H1 (cell line): ENCODE measurements around the gene TSHR. TPM values are rescaled to one million over a fixed set of nuclear protein-coding genes. Genes with fewer than 3 reads are reported as not detected.

Experiments
- CTCF ChIA-PET: fragments of 300-600 bp; sonication (Branson Sonifier 250); formaldehyde crosslinking; loops from one replicate; lab custom pipeline; 2021; ENCODE audit not compliant: partially characterized antibody; lab: Charles Lee
- POLR2A ChIA-PET: fragments of 300-600 bp; sonication (Branson Sonifier 250); formaldehyde crosslinking; loops from one replicate; lab custom pipeline; 2021; ENCODE audit warnings: inconsistent platforms; ENCODE audit not compliant: partially characterized antibody; lab: Charles Lee
- DNase-seq, 2 experiments: peaks; one replicate each; pipeline versions ENCODE4 v3.0.0 to v3.0.0-alpha.2; 2010 to 2022; ENCODE audit warnings: low spot score in 2 of 2, low read depth in 1 of 2, mixed read lengths in 1 of 2
- FAIRE-seq: peaks from 2 replicates; lab custom pipeline; 2011; peaks lifted over from hg19 to GRCh38; lab: Jason Lieb, UNC
- H2AFZ ChIP-seq: 2 replicates; pipeline ENCODE4 v1.8.1; 2012; ENCODE audit warnings: low read length, inconsistent platforms
- H2AK5ac ChIP-seq: 2 replicates; pipeline ENCODE4 v1.6.1; 2013; ENCODE audit warnings: low read depth, low read length
- H2BK120ac ChIP-seq: replicated peaks from 2 replicates; pipeline ENCODE3; 2013; ENCODE audit warnings: low read depth, low read length, inconsistent platforms
- H2BK12ac ChIP-seq: 2 replicates; pipeline ENCODE4 v1.6.1; 2013; ENCODE audit warnings: low read depth, low read length
- H2BK15ac ChIP-seq: 2 replicates; pipeline ENCODE4 v1.6.1; 2013; ENCODE audit warnings: low read length
- H2BK20ac ChIP-seq: 2 replicates; pipeline ENCODE4 v1.6.1; 2013; ENCODE audit warnings: low read length
- H2BK5ac ChIP-seq: 2 replicates; pipeline ENCODE4 v1.6.1; 2013; ENCODE audit warnings: low read depth, low read length
- H3K14ac ChIP-seq: 2 replicates; pipeline ENCODE4 v1.6.1; 2013; ENCODE audit warnings: inconsistent platforms; ENCODE audit not compliant: insufficient read length
- H3K18ac ChIP-seq: 2 replicates; pipeline ENCODE4 v1.6.1; 2013; ENCODE audit warnings: low read length; ENCODE audit errors: extremely low read depth
- H3K23ac ChIP-seq: 2 replicates; pipeline ENCODE4 v1.6.1; 2013; ENCODE audit warnings: inconsistent platforms; ENCODE audit not compliant: insufficient read length
- H3K23me2 ChIP-seq: 2 replicates; pipeline ENCODE4 v1.6.1; 2013; ENCODE audit warnings: low read depth, low read length
- H3K27ac ChIP-seq: 2 replicates; pipeline ENCODE4 v1.6.1; 2011; ENCODE audit warnings: low read depth, low read length, inconsistent platforms
- H3K27me3 ChIP-seq, 4 experiments: replicated peaks in 1 of 4; 1 replicate in 1 of 4; 2 replicates in 3 of 4; pipeline versions ENCODE4 v1.6.1 to v1.8.1; 2011 to 2013; ENCODE audit warnings: low read length in 3 of 4, mild to moderate bottlenecking in 3 of 4, inconsistent platforms in 2 of 4, mixed read lengths in 2 of 4, moderate library complexity in 1 of 4; ENCODE audit not compliant: control insufficient read depth in 3 of 4, insufficient read depth in 3 of 4; ENCODE audit errors: extremely low read depth in 1 of 4
- H3K36me3 ChIP-seq, 4 experiments: 2 replicates each; pipeline versions ENCODE4 v1.6.1 to v1.8.1; 2011 to 2013; ENCODE audit warnings: mild to moderate bottlenecking in 4 of 4, low read length in 3 of 4, moderate library complexity in 2 of 4, control low read depth in 1 of 4, inconsistent platforms in 1 of 4; ENCODE audit not compliant: insufficient read depth in 4 of 4, control insufficient read depth in 2 of 4
- H3K4ac ChIP-seq: replicated peaks from 2 replicates; pipeline ENCODE3; 2013; ENCODE audit warnings: low read length, low read depth, mixed read lengths, inconsistent platforms; ENCODE audit not compliant: insufficient read length
- H3K4me1 ChIP-seq, 4 experiments: replicated peaks in 1 of 4; 1 replicate in 1 of 4; 2 replicates in 3 of 4; pipeline versions ENCODE4 v1.6.1 to v1.8.1; 2011 to 2013; ENCODE audit warnings: low read length in 3 of 4, inconsistent platforms in 2 of 4, mixed read lengths in 1 of 4; ENCODE audit not compliant: insufficient read depth in 4 of 4, control insufficient read depth in 3 of 4
- H3K4me2 ChIP-seq, 2 experiments: 2 replicates each; pipeline versions ENCODE4 v1.6.1 to v1.8.1; 2011 to 2013; ENCODE audit warnings: low read depth in 2 of 2, low read length in 2 of 2, control low read depth in 1 of 2, inconsistent platforms in 1 of 2, mild to moderate bottlenecking in 1 of 2; ENCODE audit not compliant: insufficient read depth in 1 of 2
- H3K4me3 ChIP-seq, 4 experiments: fragments of 200-600, 300-600 bp in 1 of 4; sonication (generic), shearing (Covaris generic), sonication (Bioruptor Twin) in 1 of 4; 2 replicates each; pipeline versions ENCODE4 v1.5.1 to v1.8.1; 2011 to 2016; ENCODE audit warnings: low read length in 4 of 4, low read depth in 3 of 4, control low read depth in 2 of 4, inconsistent platforms in 2 of 4, mild to moderate bottlenecking in 2 of 4, mixed read lengths in 1 of 4, moderate library complexity in 1 of 4; ENCODE audit not compliant: insufficient read depth in 2 of 4; ENCODE audit errors: extremely low read depth in 1 of 4
- H3K56ac ChIP-seq: replicated peaks from 2 replicates; pipeline ENCODE3; 2013; ENCODE audit warnings: low read depth, mild to moderate bottlenecking, mixed read lengths, low read length, inconsistent platforms; ENCODE audit not compliant: insufficient read length
- H3K79me1 ChIP-seq: 2 replicates; pipeline ENCODE4 v1.6.1; 2013; ENCODE audit warnings: low read depth, low read length, control low read depth
- H3K79me2 ChIP-seq, 2 experiments: 2 replicates each; pipeline versions ENCODE4 v1.6.1 to v1.8.1; 2012 to 2013; ENCODE audit warnings: low read length in 2 of 2, mild to moderate bottlenecking in 2 of 2, inconsistent platforms in 1 of 2; ENCODE audit not compliant: insufficient read depth in 2 of 2, control insufficient read depth in 1 of 2
- H3K9ac ChIP-seq, 4 experiments: replicated peaks in 1 of 4; 1 replicate in 1 of 4; 2 replicates in 3 of 4; pipeline versions ENCODE4 v1.6.1 to v1.8.1; 2011 to 2013; ENCODE audit warnings: low read depth in 3 of 4, low read length in 3 of 4, control low read depth in 2 of 4, mild to moderate bottlenecking in 2 of 4, moderate library complexity in 2 of 4, inconsistent platforms in 1 of 4; ENCODE audit errors: extremely low read depth in 1 of 4
- H3K9me3 ChIP-seq, 2 experiments: 2 replicates each; pipeline versions ENCODE4 v1.6.1 to v1.8.1; 2012 to 2013; ENCODE audit warnings: mild to moderate bottlenecking in 2 of 2, moderate library complexity in 2 of 2, control low read depth in 1 of 2, inconsistent platforms in 1 of 2, low read depth in 1 of 2, low read length in 1 of 2, mixed read lengths in 1 of 2; ENCODE audit not compliant: insufficient read depth in 2 of 2
- H4K20me1 ChIP-seq, 2 experiments: replicated peaks in 1 of 2; 2 replicates each; pipeline versions ENCODE3 to v1.8.1; 2011 to 2013; ENCODE audit warnings: inconsistent platforms in 2 of 2, low read length in 2 of 2, mild to moderate bottlenecking in 1 of 2; ENCODE audit not compliant: insufficient read depth in 2 of 2, control insufficient read depth in 1 of 2
- H4K5ac ChIP-seq: 2 replicates; pipeline ENCODE4 v1.6.1; 2013; ENCODE audit warnings: low read length, low read depth, mixed read lengths, inconsistent platforms; ENCODE audit not compliant: insufficient read length
- H4K8ac ChIP-seq: 2 replicates; pipeline ENCODE4 v1.8.0; 2013; ENCODE audit warnings: mild to moderate bottlenecking, moderate library complexity, low read length, inconsistent platforms; ENCODE audit not compliant: insufficient read depth; ENCODE audit errors: extremely low read depth
- H4K91ac ChIP-seq: replicated peaks from 2 replicates; pipeline ENCODE3; 2013; ENCODE audit warnings: low read length, mixed read lengths, inconsistent platforms; ENCODE audit not compliant: insufficient read length
- BACH1 ChIP-seq: IDR thresholded peaks from 2 replicates; pipeline ENCODE4 v1.6.1; 2012; ENCODE audit warnings: low read length, improper control_type of control experiment
- CEBPB ChIP-seq: IDR thresholded peaks from 2 replicates; pipeline ENCODE4 v1.6.1; 2012; ENCODE audit warnings: low read depth, low read length
- E2F6 ChIP-seq: IDR thresholded peaks from 2 replicates; pipeline ENCODE4 v1.6.1; 2012; ENCODE audit warnings: inconsistent platforms
- EZH2 ChIP-seq: fragments of 200-600 bp; sonication (generic); IDR thresholded peaks from 2 replicates; pipeline ENCODE4 v1.7.1; 2012; ENCODE audit warnings: low read depth, mild to moderate bottlenecking, moderate library complexity, low read length, inconsistent platforms; ENCODE audit not compliant: severe bottlenecking
- HDAC2 ChIP-seq, 2 experiments: fragments of 300-600 bp in 1 of 2; sonication (generic) in 1 of 2; IDR thresholded peaks; 2 replicates each; pipeline ENCODE4 v1.6.1; 2011 to 2012; ENCODE audit warnings: low read depth in 2 of 2, low read length in 2 of 2, mild to moderate bottlenecking in 2 of 2, moderate library complexity in 2 of 2, borderline replicate concordance in 1 of 2, inconsistent platforms in 1 of 2
- JUN ChIP-seq: IDR thresholded peaks from 2 replicates; pipeline ENCODE4 v1.6.1; 2011; ENCODE audit warnings: low read depth, mild to moderate bottlenecking, improper control_type of control experiment, low read length
- JUND ChIP-seq: IDR thresholded peaks from 2 replicates; pipeline ENCODE4 v1.6.1; 2011; ENCODE audit warnings: mild to moderate bottlenecking, improper control_type of control experiment, low read length
- KDM1A ChIP-seq: fragments of 200-600, 300-600 bp; sonication (generic); IDR thresholded peaks from 2 replicates; pipeline ENCODE4 v1.7.1; 2016; ENCODE audit warnings: mild to moderate bottlenecking, low read length, borderline replicate concordance
- KDM5A ChIP-seq: fragments of 200-600 bp; IDR thresholded peaks from 2 replicates; pipeline ENCODE4 v1.7.1; 2012; ENCODE audit warnings: mild to moderate bottlenecking, low read length, inconsistent platforms, mixed read lengths
- NANOG ChIP-seq: IDR thresholded peaks from 2 replicates; pipeline ENCODE4 v1.6.1; 2011; ENCODE audit warnings: low read length, low read depth, mild to moderate bottlenecking, inconsistent platforms; ENCODE audit not compliant: insufficient read depth, poor library complexity, severe bottlenecking
- PHF8 ChIP-seq: fragments of 200-600 bp; sonication (generic); conservative IDR thresholded peaks from 2 replicates; pipeline ENCODE4 v1.7.1; 2012; ENCODE audit warnings: low read depth, mild to moderate bottlenecking, inconsistent platforms, low read length, moderate library complexity
- RBBP5 ChIP-seq: IDR thresholded peaks from 2 replicates; pipeline ENCODE4 v1.7.1; 2012; ENCODE audit warnings: low read depth, mild to moderate bottlenecking, inconsistent platforms, low read length, moderate library complexity, borderline replicate concordance
- SIX5 ChIP-seq: IDR thresholded peaks from 2 replicates; pipeline ENCODE4 v1.6.1; 2011; ENCODE audit warnings: mild to moderate bottlenecking, low read depth, low read length
- SUZ12 ChIP-seq: fragments of 200-600 bp; sonication (generic); IDR thresholded peaks from 2 replicates; pipeline ENCODE4 v1.6.1; 2012; ENCODE audit warnings: mild to moderate bottlenecking, inconsistent platforms, low read length, moderate library complexity, mixed read lengths
- WGBS, 2 experiments: shearing (Covaris generic) in 1 of 2; methylation state at CpG; one replicate each; pipeline versions ENCODE4 v1.1.6 to v1.1.7; 2013 to 2015; ENCODE audit warnings: low lambda C conversion rate in 2 of 2, mixed read lengths in 2 of 2, inconsistent platforms in 1 of 2, low coverage in 1 of 2, missing lambda C conversion rate in 1 of 2; ENCODE audit not compliant: insufficient replicate concordance in 2 of 2, insufficient coverage in 1 of 2, insufficient read length in 1 of 2; ENCODE audit errors: extremely low coverage in 1 of 2, missing lambda C conversion rate in 1 of 2; 5-methylcytosine and 5-hydroxymethylcytosine counted together
- polyA plus RNA-seq, 7 experiments: library from polyadenylated mRNA; depleted of rRNA in 3 of 7; stranded (reverse) in 5 of 7; unstranded in 2 of 7; fragments of >200 nt in 5 of 7; fragments of 200-250 nt in 2 of 7; gene quantifications; 1 replicate in 5 of 7; 2 replicates in 1 of 7; 4 replicates in 1 of 7; pipeline versions ENCODE4 v1.2.1 to v1.2.3, GENCODE V29; 2011 to 2013; ENCODE audit warnings: missing spikeins in 2 of 7, mixed read lengths in 2 of 7
- total RNA-seq: library from RNA; stranded (reverse); fragmentation: NEBNext Ultra II Directional; extraction: Animal tissue kit (Norgen Biotek cat#: 25700); gene quantifications from 2 replicates; pipeline ENCODE4 v1.2.1, GENCODE V29; 2021

TSHR gene
- total and polyA plus RNA-seq, 2 of the 8 experiments (the other 6 are each of a cell fraction or from before 2014, with no cell fraction given) = 0.27 TPM; not detected in 1

GRCh38 chr14:81096656-81097055 lies 141.2 kb downstream of the TSHR start:
- 88% methylated on average over 3 of the region's 3 CpGs; no CpG with 5 or more reads in 1 of the 2 experiments for WGBS, 2 experiments
- no peaks in the 10 kb centered on the region; the same call in 1 of the 2 replicates for H3K23me2 ChIP-seq
- no peak overlapping the region for H4K8ac ChIP-seq
- no peak for TF ChIP-seq RBBP5
- TF ChIP-seq SIX5 = no peak
- TF ChIP-seq KDM1A = no peak
- TF ChIP-seq EZH2 = no peak
- no peak for TF ChIP-seq PHF8
- TF ChIP-seq JUND = no peak
- TF ChIP-seq SUZ12 = no peak
- no peak for TF ChIP-seq NANOG
- TF ChIP-seq CEBPB = no peak
- no peak for TF ChIP-seq JUN
- TF ChIP-seq KDM5A = no peak
- TF ChIP-seq E2F6 = no peak
- TF ChIP-seq BACH1 = no peak
- TF ChIP-seq HDAC2 (IDR thresholded peaks at IDR 0.05; ENCODE audit: borderline replicate concordance in 1 of 2, low read depth in 2 of 2, low read length in 2 of 2) = no peak

More at GRCh38 chr14:81096656-81097055, 141.2 kb downstream of the TSHR start:
- no peak overlapping the region for H3K4ac ChIP-seq
- no peak overlapping the region for H3K23ac ChIP-seq
- no peak overlapping the region for H4K5ac ChIP-seq
- H2BK15ac ChIP-seq = no peak overlapping the region
- H3K79me2 ChIP-seq = no peaks in the 10 kb centered on the region
- no peak overlapping the region for H2BK20ac ChIP-seq
- no peak overlapping the region for H2AK5ac ChIP-seq
- H2BK120ac ChIP-seq = no peak overlapping the region
- no peak overlapping the region; the same call in 1 of the 2 replicates for H2AFZ ChIP-seq
- no peaks in the 10 kb centered on the region for H3K4me1 ChIP-seq
- DNase-seq (no peak), FAIRE-seq (no peak)
- no peak overlapping the region for H2BK12ac ChIP-seq
- no peak overlapping the region for H3K56ac ChIP-seq
- no peak overlapping the region for H4K91ac ChIP-seq
- ChIA-PET CTCF (interaction anchor here (0.6 kb wide), 1 partner anchor 39 kb away, joined by 3 read pairs; no protein-coding TSS in a partner anchor), POLR2A (no interaction called here)
- no peaks in the 10 kb centered on the region for H3K79me1 ChIP-seq
- no peak overlapping the region for H3K18ac ChIP-seq
- H3K9ac ChIP-seq = no peak overlapping the region
- no peaks in the 10 kb centered on the region for H3K9me3 ChIP-seq
- no peak overlapping the region for H2BK5ac ChIP-seq
- H3K14ac ChIP-seq = no peak overlapping the region
- no peaks in the 10 kb centered on the region for H3K36me3 ChIP-seq
- H4K20me1 ChIP-seq = no peaks in the 10 kb centered on the region
- no peak overlapping the region for H3K4me2 ChIP-seq
- no peaks in the 10 kb centered on the region for H3K27me3 ChIP-seq
- no peak overlapping the region for H3K4me3 ChIP-seq
- H3K27ac ChIP-seq = no peak overlapping the region
